Measurements from ENCODE around the gene ZIC4.

The ZIC4 gene

DNA sequence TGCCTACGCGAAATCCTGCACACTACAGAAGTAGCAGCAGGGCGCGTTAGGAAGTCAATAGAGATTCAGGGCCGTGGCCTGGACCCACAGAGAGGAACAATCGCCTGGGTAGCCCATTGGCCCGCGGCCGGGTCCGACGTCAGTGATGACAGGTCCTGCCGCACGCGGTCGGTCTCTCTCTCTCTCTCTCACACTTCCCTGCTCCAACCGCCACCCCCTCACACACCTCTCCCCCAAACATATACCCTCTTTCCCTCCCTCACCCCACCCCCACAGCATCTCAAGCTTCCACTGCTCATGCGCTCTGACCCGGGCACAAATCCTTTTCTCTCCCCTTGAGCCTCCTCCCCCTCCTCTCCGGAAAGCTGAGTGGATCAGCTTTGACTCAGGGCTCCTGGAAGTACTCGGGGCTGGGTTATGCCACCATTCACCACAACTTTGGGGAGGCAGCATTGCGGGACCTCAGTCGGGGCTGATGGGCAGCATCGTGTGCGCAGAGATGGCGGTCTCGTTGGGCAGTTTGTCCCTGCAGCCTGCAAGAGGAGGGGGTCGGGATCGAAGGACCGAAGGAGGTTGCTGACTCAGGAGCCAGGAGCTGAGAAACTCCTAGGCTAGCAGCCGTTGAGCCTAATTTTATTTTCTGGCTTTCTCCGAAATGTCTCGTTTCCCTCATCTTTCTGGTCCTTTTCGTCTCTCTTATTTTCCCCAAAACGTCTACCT lies 9.0 kb downstream of the ZIC4 start:
- H3K36me3 ChIP-seq (ENCODE audit: control insufficient read depth, insufficient read depth, low read length): no peaks in the 10 kb centered on the region
- H3K27me3 ChIP-seq (replicated peaks; ENCODE audit: control insufficient read depth, insufficient read depth, low read length, poor library complexity, severe bottlenecking): peaks cover 16% of the 10 kb centered on the region
- H3K4me3 ChIP-seq (ENCODE audit: insufficient read depth, low read depth, low read length, poor library complexity, severe bottlenecking): no peak overlapping the region
- no peak overlapping the region for H3K27ac ChIP-seq (ENCODE audit: insufficient read depth, low read length, poor library complexity, severe bottlenecking)
- DNase-seq: no peak
- no peaks in the 10 kb centered on the region for H3K9me3 ChIP-seq (ENCODE audit: control insufficient read depth, low read length)
- no peaks in the 10 kb centered on the region for H3K4me1 ChIP-seq (ENCODE audit: control insufficient read depth, insufficient read depth, low read length, poor library complexity, severe bottlenecking)

DNA sequence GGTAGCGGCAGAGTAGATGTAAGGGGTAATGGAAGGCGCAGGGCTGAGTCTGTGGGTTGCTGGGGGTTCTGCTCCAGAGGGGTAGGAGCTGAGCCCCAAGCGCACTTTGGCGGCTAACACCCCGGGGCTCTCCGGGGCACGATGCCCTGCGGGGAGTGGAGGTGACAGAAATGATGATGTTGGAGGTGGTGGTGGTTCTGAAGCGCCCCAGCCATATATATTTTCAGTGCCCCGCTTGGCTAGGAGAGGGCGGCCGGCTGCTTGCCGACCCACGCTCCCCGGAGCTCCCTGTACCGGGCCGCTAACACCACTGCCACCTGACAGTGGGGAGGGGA lies 9.7 kb downstream of the ZIC4 start:
- Histone ChIP-seq H3K27ac (ENCODE audit: insufficient read depth, low read length, poor library complexity, severe bottlenecking) (no peak overlapping the region), H3K27me3 (replicated peaks; ENCODE audit: control insufficient read depth, insufficient read depth, low read length, poor library complexity, severe bottlenecking) (peaks cover 22% of the 10 kb centered on the region), H3K9me3 (ENCODE audit: control insufficient read depth, low read length) (no peaks in the 10 kb centered on the region), H3K4me1 (ENCODE audit: control insufficient read depth, insufficient read depth, low read length, poor library complexity, severe bottlenecking) (no peaks in the 10 kb centered on the region), H3K4me3 (ENCODE audit: insufficient read depth, low read depth, low read length, poor library complexity, severe bottlenecking) (no peak overlapping the region), H3K36me3 (ENCODE audit: control insufficient read depth, insufficient read depth, low read length) (no peaks in the 10 kb centered on the region)
- no peak for DNase-seq

DNA sequence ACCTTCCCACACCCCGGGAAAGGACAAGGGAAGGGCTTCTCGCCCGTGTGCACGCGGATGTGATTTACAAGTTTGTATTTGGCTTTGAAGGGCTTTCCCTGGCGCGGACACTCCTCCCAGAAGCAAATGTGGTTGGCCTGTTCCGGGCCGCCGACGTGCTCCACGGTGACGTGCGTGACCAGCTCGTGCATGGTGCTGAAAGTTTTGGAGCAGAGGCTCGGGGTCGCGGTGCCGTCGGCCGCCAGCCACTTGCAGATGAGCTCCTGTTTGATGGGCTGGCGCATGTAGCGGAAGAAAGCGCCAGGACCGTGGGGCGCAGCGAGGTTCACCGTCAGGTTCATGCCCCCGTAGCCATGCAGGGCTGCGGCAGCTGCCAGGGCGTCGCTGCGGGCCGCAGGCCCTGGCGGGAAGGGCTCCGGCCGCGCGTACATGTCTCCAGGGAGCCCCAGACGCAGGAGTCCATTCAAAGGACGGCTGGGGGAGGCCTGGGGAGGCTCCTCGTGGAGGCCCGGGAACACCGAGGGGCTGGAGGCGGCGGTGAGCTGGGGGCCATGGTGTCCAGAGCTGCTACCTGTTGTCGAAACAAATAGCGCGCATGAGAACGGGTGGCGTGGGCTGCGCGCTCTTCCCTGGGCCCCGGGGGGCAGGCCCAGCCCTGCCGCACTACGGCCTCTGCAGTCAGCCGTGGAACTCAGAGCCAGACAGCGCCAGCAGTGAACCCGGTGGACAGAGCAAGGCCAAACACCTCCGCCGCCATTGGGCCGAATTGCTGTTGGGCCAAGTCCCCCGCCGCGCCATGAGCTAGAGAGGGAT lies 10.2 kb downstream of the ZIC4 start:
- Histone ChIP-seq H3K27me3 (replicated peaks; ENCODE audit: control insufficient read depth, insufficient read depth, low read length, poor library complexity, severe bottlenecking) (peaks cover 25% of the 10 kb centered on the region), H3K4me1 (ENCODE audit: control insufficient read depth, insufficient read depth, low read length, poor library complexity, severe bottlenecking) (no peaks in the 10 kb centered on the region), H3K4me3 (ENCODE audit: insufficient read depth, low read depth, low read length, poor library complexity, severe bottlenecking) (no peak overlapping the region), H3K9me3 (ENCODE audit: control insufficient read depth, low read length) (no peaks in the 10 kb centered on the region), H3K36me3 (ENCODE audit: control insufficient read depth, insufficient read depth, low read length) (no peaks in the 10 kb centered on the region), H3K27ac (ENCODE audit: insufficient read depth, low read length, poor library complexity, severe bottlenecking) (no peak overlapping the region)
- no peak for DNase-seq

- Histone ChIP-seq H3K4me3 (ENCODE audit: insufficient read depth, low read depth, low read length, poor library complexity, severe bottlenecking) (no peak overlapping the region), H3K27ac (ENCODE audit: insufficient read depth, low read length, poor library complexity, severe bottlenecking) (no peak overlapping the region), H3K27me3 (replicated peaks; ENCODE audit: control insufficient read depth, insufficient read depth, low read length, poor library complexity, severe bottlenecking) (peaks cover 34% of the 10 kb centered on the region), H3K9me3 (ENCODE audit: control insufficient read depth, low read length) (no peaks in the 10 kb centered on the region), H3K36me3 (ENCODE audit: control insufficient read depth, insufficient read depth, low read length) (no peaks in the 10 kb centered on the region), H3K4me1 (ENCODE audit: control insufficient read depth, insufficient read depth, low read length, poor library complexity, severe bottlenecking) (no peaks in the 10 kb centered on the region)
- no peak for DNase-seq
Measured at GRCh38 chr3:147394884-147395225, 11.5 kb downstream of the ZIC4 start.

DNA sequence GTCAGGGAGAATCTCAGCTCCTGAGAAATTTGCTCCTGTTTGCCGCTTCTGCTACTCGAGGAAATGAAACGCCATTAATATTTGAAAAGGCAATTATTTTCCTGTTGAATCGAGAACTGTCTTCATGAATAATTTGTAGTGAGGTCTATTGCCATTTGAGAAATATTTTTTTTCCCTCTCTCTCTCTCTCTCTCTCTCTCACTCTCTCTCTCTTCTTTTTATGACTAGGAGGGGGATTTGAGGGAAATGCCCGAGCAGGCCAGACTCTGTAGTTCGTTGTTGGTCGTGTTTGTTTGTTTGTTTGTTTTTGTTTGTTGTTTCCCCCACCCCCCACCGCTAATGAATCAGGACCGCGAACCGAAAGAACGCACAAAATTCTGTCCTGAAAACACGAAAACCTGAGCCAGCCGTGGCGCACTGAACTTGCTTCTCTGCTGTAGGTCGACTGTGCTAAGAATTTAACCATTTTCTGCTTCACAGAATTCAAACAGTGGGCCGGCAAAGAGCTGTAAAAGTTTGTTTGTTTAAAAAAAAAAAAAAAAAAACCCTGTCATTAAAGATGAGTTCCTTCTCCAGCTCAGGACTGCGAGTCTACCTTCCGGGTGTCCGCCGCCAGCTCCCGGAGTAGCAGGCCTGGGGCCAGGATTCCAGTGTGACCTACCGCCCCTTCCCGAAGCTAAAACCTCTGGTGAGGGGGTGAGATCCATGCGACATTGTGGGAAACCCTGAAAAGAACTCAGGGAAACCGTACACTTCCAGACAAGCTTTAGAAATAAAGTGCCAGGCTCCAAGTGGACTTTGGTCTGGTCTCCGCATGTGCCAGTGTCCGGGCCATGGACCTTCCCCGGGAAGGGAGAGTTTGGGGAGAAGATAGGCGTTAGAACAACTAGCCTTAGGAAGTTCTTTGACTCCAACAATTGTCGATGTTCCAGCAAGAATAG lies 12.1 kb downstream of the ZIC4 start:
- no peak for DNase-seq
- no peaks in the 10 kb centered on the region for H3K9me3 ChIP-seq (ENCODE audit: control insufficient read depth, low read length)
- peaks cover 41% of the 10 kb centered on the region for H3K27me3 ChIP-seq (replicated peaks; ENCODE audit: control insufficient read depth, insufficient read depth, low read length, poor library complexity, severe bottlenecking)
- no peaks in the 10 kb centered on the region for H3K36me3 ChIP-seq (ENCODE audit: control insufficient read depth, insufficient read depth, low read length)
- no peak overlapping the region for H3K4me3 ChIP-seq (ENCODE audit: insufficient read depth, low read depth, low read length, poor library complexity, severe bottlenecking)
- H3K27ac ChIP-seq (ENCODE audit: insufficient read depth, low read length, poor library complexity, severe bottlenecking): no peak overlapping the region
- no peaks in the 10 kb centered on the region for H3K4me1 ChIP-seq (ENCODE audit: control insufficient read depth, insufficient read depth, low read length, poor library complexity, severe bottlenecking)

- H3K4me3 ChIP-seq (ENCODE audit: insufficient read depth, low read depth, low read length, poor library complexity, severe bottlenecking): no peak overlapping the region
Measured at GRCh38 chr3:147393261-147393942, 12.9 kb downstream of the ZIC4 start.

DNA sequence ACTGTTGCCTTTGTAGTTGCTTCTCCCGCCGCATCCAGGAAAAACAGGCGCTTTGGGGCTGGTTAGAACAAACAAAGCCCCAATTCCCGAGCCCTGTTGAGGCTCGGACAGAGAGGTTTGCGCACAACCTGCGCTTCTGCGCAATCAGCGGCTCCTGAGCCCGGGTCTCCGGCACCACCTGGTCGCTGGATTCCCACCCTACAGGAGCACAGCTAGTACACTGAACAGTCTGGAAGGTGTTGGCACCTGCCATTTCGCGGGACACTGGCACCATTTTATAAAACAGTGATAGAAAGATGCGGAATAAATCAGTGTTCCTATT lies 13.8 kb downstream of the ZIC4 start:
- Histone ChIP-seq H3K27me3 (replicated peaks; ENCODE audit: control insufficient read depth, insufficient read depth, low read length, poor library complexity, severe bottlenecking) (peaks cover 40% of the 10 kb centered on the region), H3K4me1 (ENCODE audit: control insufficient read depth, insufficient read depth, low read length, poor library complexity, severe bottlenecking) (no peaks in the 10 kb centered on the region), H3K9me3 (ENCODE audit: control insufficient read depth, low read length) (no peaks in the 10 kb centered on the region), H3K27ac (ENCODE audit: insufficient read depth, low read length, poor library complexity, severe bottlenecking) (no peak overlapping the region), H3K36me3 (ENCODE audit: control insufficient read depth, insufficient read depth, low read length) (no peaks in the 10 kb centered on the region), H3K4me3 (ENCODE audit: insufficient read depth, low read depth, low read length, poor library complexity, severe bottlenecking) (no peak overlapping the region)
- no peak for DNase-seq

More at GRCh38 chr3:147393261-147393942, 12.9 kb downstream of the ZIC4 start:
- Histone ChIP-seq H3K36me3 (ENCODE audit: control insufficient read depth, insufficient read depth, low read length) (no peaks in the 10 kb centered on the region), H3K27me3 (replicated peaks; ENCODE audit: control insufficient read depth, insufficient read depth, low read length, poor library complexity, severe bottlenecking) (peaks cover 41% of the 10 kb centered on the region), H3K4me1 (ENCODE audit: control insufficient read depth, insufficient read depth, low read length, poor library complexity, severe bottlenecking) (no peaks in the 10 kb centered on the region), H3K9me3 (ENCODE audit: control insufficient read depth, low read length) (no peaks in the 10 kb centered on the region), H3K27ac (ENCODE audit: insufficient read depth, low read length, poor library complexity, severe bottlenecking) (no peak overlapping the region)
- DNase-seq: no peak

GRCh38 chr3:147391781-147392624 lies 14.3 kb downstream of the ZIC4 start:
- Histone ChIP-seq H3K36me3 (ENCODE audit: control insufficient read depth, insufficient read depth, low read length) (no peaks in the 10 kb centered on the region), H3K27me3 (replicated peaks; ENCODE audit: control insufficient read depth, insufficient read depth, low read length, poor library complexity, severe bottlenecking) (peaks cover 41% of the 10 kb centered on the region), H3K9me3 (ENCODE audit: control insufficient read depth, low read length) (no peaks in the 10 kb centered on the region), H3K4me3 (ENCODE audit: insufficient read depth, low read depth, low read length, poor library complexity, severe bottlenecking) (no peak overlapping the region), H3K27ac (ENCODE audit: insufficient read depth, low read length, poor library complexity, severe bottlenecking) (no peak overlapping the region), H3K4me1 (ENCODE audit: control insufficient read depth, insufficient read depth, low read length, poor library complexity, severe bottlenecking) (no peaks in the 10 kb centered on the region)
- DNase-seq: no peak

Data from effector memory CD4-positive, alpha-beta T cell (primary cell).